MM.1S (cell line): ENCODE results near the gene SH3D19.

Source experiments
- CTCF ChIP-seq: fragments of 300-600 bp; sonication (generic); IDR thresholded peaks from 2 replicates; pipeline ENCODE4 v1.5.1; 2016; ENCODE audit warnings: antibody characterized with exemption, low read length, mixed read lengths
- EZH2 ChIP-seq: fragments of 300-600 bp; sonication (generic); optimal IDR thresholded peaks from 2 replicates; pipeline ENCODE3; 2017; ENCODE audit warnings: low read depth, mild to moderate bottlenecking, antibody characterized with exemption, low read length, mixed read lengths
- EZH2phosphoT487 ChIP-seq: fragments of 300-600 bp; sonication (generic); IDR thresholded peaks from 2 replicates; pipeline ENCODE4 v1.6.1; 2018; ENCODE audit warnings: antibody characterized with exemption, low read length

- TF ChIP-seq CTCF, result no peak
- TF ChIP-seq EZH2, result no peak
- no peak for TF ChIP-seq EZH2phosphoT487
Observed at GRCh38 chr4:151227731-151228130, 97.7 kb downstream of the SH3D19 start.
